ENCODE measurements around the gene CCR2. TPM values are rescaled to one million over a fixed set of nuclear protein-coding genes. Genes with fewer than 3 reads are reported as not detected.

CCR2 gene
- total and polyA plus RNA-seq, 2 experiments from 2014 or later = not detected

- no peak for TF ChIP-seq ZNF462 (CRISPR knock-in tag; IDR thresholded peaks at IDR 0.05)
- no peak for TF ChIP-seq CTCF (conservative IDR thresholded peaks at IDR 0.05; ENCODE audit: low read depth in 2 of 2)
- no peak for TF ChIP-seq EZH2 (IDR thresholded peaks at IDR 0.05; ENCODE audit: low read depth, unreplicated experiment)
- no peak for TF ChIP-seq EZH2phosphoT487 (IDR thresholded peaks at IDR 0.05; ENCODE audit: unreplicated experiment)
These were observed 45.6 kb downstream of the CCR2 start (continued) for GRCh38 chr3:46399557-46399956.

GRCh38 chr3:46400000-46400734 is 46.3 kb downstream of the CCR2 start:
- H3K9me2 ChIP-seq (ENCODE audit: insufficient read depth) = no peaks in the 10 kb centered on the region
- H3K4me1 Mint-ChIP-seq = no peaks in the 10 kb centered on the region; the same call in 2 of the 3 replicates
- no peak overlapping the region for H2AFZ ChIP-seq
- H3K4me2 ChIP-seq = no peak overlapping the region
- no peaks in the 10 kb centered on the region for H3K27me3 ChIP-seq (ENCODE audit: insufficient read depth)
- H3K36me3 ChIP-seq (ENCODE audit: insufficient read depth) = no peaks in the 10 kb centered on the region
- H3K27me3 Mint-ChIP-seq (ENCODE audit: insufficient read depth, low read depth, poor library complexity) = peaks cover 2% of the 10 kb centered on the region
- H3K4me1 ChIP-seq (ENCODE audit: insufficient read depth) = no peaks in the 10 kb centered on the region
- DNase-seq (ENCODE audit: low spot score) (no peak), ATAC-seq (no peak)
- H3K4me3 Mint-ChIP-seq = no peak overlapping the region
- H3K9me3 Mint-ChIP-seq = no peaks in the 10 kb centered on the region
- no peaks in the 10 kb centered on the region for H3F3A ChIP-seq (replicated peaks; ENCODE audit: low read depth)
- TF ChIP-seq ETS1 (IDR thresholded peaks at IDR 0.05) (no peak), EZH2 (IDR thresholded peaks at IDR 0.05; ENCODE audit: low read depth, unreplicated experiment) (no peak), ZNF331 (CRISPR knock-in tag; IDR thresholded peaks at IDR 0.05; ENCODE audit: low read depth) (no peak)
- H3K27ac Mint-ChIP-seq = no peak overlapping the region
- H3K36me3 Mint-ChIP-seq (ENCODE audit: low read depth) = no peaks in the 10 kb centered on the region
- H3K27ac ChIP-seq (ENCODE audit: low read depth) = no peak overlapping the region
- no peak overlapping the region for H3K4me3 ChIP-seq
- no peaks in the 10 kb centered on the region for H3K79me2 ChIP-seq (replicated peaks; ENCODE audit: insufficient read depth)
- no peaks in the 10 kb centered on the region for H4K20me1 ChIP-seq (replicated peaks; ENCODE audit: insufficient read depth)

Measured in GM23338 (cell line).